ENCODE data around the gene CTSH.
"Not testable (repeated sequence)": the region's sequence is repeated elsewhere in the genome, so short reads cannot be mapped to it uniquely, and the experiment has no call there.

Gene CTSH

DNA sequence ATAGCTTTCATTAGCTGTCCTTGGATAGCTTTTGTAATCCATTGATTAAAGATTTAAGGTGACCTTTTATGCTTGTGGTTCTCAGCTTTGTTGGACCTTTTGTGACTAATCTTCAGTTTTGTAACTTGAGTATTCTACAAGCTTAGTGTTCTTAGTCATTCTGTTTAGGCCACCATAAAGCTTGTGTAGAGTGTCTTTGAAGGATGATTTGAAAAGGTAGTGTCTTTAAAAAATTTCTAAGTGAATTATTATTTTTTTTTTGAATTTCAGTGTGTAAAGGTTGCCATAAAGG, 64.7 kb downstream of the CTSH start:
- no peak for DNase-seq

DNA sequence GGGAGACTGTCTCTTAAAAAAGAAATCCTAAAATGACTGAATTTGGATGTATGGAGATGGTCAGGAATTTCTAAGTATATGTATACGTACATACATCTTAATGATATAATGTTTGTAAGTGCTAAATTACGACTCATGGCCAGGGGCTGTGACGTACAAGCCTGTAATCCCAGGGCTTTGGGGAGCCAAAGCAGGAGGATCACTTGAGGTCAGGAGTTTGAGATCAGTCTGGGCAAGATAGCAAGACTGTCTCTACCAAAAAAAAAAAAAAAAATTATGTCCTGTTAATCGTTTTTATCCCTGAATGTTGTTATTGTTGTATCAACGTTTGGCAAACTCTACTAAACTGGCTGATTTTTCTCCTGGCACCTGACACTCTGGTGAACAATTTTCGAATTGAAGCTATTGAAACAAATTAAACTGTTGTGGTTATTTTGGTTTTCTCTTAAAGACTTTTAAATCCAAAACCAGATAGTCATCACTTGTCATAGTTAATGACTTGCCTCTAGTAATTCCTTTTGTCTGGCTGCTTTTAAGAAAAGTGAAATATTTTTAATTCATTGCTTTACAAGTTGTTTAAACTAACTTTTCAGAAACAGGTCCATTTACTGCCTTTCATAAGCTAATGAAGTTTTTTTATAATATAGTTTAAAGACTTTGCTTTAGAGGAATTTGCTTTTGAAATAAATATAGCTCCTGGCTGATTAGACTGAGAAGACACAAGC, 65.2 kb downstream of the CTSH start:
- no peak for DNase-seq

DNA sequence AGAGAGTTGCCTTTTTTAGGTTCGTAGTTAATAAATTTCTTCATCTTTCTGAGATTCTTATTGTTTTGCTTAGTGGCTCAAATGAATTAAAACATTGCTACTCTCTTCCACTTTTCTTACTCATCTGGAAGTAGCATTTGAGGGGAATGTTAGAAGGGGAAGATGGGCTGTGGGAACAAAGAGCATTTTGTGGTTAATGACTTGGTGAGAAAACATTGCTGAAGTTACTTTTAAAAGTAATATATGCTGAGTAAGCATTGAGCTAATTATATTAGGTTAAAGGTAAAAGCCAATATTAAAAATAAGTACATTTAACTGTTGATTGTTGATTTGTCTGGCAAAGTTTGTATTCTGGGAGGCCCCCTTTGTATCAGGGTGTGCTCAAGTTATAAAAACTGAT, 66.5 kb downstream of the CTSH start:
- DNase-seq = no peak

DNA sequence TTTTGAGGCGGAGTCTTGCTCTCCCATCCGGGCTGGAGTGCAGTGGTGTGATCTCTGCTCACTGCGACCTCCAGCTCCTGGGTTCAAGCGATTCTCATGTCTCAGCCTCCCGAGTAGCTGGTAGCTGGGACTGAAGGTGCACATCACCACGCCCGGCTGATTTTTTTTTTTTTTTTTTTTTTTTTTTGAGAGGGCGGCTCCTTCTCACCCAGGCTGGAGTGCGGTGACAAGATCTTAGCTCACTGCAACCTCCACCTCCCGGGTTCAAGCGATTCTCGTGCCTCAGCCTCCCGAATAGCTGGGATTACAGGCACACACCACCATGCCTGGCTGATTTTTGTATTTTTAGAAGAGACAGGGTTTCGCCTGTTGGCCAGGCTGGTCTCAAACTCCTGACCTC, 67.9 kb downstream of the CTSH start:
- DNase-seq = not testable (repeated sequence)

DNA sequence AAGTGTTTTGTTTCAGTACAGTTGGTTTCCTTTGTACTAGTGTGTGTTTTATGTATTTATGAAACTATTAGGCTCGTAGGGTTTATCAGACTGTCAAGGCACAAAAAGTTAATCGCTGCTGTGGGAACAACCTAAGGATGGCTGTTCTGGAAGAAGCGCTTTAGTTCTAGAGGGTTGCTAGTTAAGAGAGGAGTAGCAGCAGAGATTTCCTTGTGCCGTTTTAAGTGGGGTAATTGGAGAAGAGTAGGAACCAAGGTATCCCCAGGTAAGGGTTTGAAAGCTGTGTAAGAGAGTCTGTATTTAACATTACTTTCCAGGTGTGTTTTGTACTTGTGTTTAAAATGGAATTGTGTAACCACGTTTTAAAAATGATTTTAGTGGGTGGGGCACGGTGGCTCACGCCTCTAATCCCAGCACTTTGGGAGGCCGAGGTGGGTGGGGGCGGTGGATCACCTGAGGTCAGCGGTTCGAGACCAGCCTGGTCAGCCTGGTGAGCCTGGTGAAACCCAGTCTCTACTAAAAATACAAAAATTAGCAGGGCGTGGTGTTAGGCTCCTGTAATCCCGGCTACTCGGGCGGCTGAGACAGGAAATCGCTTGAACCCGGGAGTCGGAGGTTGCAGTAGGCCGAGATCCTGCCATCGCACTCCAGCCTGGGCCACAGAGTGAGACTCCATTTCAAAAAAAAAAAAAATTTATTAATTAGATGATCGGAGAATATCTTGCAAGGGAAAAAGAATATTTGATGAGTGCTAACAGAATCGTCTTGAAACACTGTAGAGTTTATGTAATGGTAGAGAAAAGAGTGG, 69.5 kb downstream of the CTSH start:
- DNase-seq = no peak

DNA sequence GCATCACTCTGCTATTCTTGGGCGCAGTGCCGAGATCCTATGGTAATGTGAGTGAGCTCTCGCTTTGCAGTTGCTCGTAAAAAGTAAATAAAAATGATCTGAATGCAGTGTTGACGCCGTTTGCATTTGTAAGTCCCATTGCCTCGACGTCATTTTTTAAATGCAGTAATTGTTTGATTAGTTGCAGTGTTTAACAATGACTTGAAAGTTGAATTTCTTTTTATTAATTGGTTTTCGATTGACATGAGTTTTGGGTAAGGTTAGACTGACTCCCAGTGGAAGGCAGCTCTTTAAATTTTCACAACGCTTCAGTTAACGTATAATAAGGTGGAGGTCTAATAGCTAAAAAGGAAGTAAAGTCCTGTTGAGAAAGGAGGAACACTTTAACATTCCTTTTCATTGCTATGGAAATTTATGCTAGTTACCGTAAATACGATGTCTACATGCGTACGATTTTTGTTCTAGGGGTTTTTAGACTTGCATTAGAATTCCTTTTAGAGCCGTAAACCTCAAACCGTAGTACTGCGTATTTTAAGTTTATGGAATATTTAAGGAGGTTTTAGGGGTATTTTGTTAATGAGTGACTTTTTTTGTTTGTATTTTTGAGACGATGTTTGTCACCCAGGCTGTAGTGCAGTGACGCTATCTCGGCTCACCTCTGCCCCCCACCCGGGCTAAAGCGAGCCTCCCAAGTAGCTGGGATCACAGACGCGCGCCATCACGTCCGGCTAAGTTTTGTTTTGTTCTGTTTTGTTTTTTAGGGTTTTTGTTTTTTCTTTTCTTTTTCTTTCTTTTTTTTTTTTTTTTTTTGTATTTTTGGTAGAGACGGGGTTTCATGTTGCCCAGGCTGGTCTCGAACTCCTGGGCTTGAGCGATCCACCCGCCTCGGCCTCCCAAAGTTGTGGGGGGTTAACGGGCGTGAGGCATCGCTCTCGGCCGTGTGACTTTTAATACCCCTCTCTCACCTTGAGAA, 70.8 kb downstream of the CTSH start:
- no peak for DNase-seq

DNA sequence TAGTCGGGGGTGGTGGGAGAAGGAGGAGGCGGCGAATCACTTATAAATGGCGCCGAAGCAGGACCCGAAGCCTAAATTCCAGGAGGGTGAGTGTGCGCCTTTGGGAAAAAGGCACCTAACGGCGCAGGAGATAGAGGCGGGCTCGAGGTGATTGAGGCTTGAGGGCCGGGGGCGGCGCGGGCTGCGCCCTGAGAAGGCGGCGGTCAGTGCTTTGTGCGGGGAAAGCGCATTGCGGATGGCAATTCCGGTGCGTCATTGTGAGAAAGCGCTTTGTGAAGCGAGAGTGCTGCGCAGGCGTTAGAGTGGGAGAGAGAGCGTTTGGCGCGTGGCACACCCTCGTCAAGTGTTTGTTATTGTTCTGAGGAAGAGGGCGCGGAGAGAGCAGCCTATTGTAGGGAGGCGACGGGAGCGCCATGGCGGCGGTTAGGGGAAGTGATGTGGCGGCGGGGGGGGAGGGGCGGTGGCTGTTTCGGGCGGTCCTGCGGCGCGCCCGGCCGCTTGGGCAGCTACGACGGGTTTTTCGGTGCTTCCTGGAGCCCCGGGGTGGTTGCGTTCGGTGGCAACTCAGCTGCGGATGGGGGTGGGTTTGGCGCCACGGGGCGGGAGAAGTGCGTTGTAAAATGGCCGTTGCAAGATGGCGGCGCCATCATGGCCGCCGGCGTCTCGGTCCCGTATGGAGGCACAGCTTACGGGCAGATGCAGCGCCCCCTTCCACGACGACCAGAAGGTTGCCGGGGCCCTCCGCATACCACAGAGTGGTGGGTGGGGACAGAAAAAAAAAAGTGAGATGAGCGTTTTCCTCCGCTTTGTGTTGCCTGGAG, 71.7 kb downstream of the CTSH start:
- DNase-seq = peak; percentile 85

DNA sequence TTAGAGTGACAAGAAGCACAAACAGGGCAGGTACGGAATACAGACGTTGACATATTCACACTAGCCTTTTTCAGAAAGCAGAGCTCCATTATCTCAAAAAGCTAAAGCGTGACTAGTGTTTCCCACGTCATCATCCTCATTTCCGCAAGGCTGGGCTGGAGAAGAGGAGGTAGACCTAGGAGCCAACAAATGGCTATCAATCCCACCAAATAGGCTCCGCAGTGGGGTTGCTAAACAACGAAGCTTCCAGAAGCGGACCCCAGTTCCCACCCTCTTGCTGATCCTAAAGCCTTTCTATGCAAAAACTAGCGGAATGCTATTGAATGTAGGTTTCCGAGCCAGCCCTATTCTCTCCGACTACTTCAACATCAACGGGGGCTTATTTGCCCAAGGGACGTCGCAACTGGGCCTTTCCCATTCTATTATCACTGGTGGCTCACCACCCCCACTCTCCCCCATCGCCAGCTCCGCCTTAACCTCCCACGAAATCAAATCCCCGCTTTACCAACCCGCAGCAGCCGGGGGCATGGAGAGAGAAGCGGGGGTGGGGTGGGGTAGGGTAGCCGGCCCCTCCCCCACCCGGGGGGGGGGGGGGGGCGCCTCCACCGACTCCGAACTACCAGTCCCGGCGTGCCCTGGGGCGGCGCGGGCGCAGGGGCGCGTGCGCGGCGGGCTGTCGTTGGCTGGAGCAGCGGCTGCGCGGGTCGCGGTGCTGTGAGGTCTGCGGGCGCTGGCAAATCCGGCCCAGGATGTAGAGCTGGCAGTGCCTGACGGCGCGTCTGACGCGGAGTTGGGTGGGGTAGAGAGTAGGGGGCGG, 72.5 kb downstream of the CTSH start, which contains the start of gene MORF4L1:
TSS of gene MORF4L1 (plus strand) at position 736 of the 817 bp plus-strand sequence. CDS start 128 bp downstream, outside the sequence.
- peak; percentile 94 for DNase-seq

DNA sequence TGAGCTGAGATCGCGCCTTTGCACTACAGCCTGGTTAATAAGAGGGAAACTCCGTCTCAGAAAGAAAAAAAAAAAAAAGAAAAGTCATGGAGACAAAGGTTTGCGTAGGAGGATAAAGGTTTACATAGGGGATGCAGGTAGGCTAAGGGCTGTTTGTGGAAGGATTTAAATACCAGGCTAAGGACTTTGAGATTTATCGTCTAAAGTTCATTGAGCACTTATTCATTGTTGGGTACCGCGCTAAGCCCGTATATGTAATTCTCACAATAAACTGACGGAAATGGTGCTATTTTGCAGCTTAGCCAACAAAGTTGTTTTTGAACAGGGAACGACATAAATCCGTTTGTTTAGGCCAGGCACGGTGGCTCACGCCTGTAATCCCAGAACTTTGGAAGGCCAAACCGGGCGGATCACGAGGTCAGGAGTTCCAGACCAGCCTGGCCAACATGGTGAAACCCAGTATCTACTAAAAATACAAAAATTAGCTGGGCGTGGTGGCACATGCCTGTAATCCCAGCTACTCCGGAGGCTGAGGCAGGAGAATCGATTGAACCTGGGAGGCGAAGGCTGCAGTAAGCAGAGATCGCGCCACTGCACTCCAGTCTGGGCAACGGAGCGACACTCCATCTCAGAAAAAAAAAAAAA, 73.2 kb downstream of the CTSH start:
- not testable (repeated sequence) for DNase-seq

Data from activated CD4-positive, alpha-beta T cell treated with anti-CD3 and anti-CD28 coated beads for 1 hour (primary cell).